Omental fat pad (tissue), 4 donors: ENCODE results near the gene OR2B2. TPM values are rescaled to one million over a fixed set of nuclear protein-coding genes. Genes with fewer than 3 reads are reported as not detected.

Experiments used
- ATAC-seq: fragments of 150-250 bp; one replicate; pipeline ENCODE4 v1.9.1; 2016; ENCODE audit warnings: mild to moderate bottlenecking, moderate library complexity; ENCODE audit not compliant: low FRiP score
- DNase-seq: peaks from one replicate; pipeline ENCODE4 v3.0.0-alpha.2; 2019; ENCODE audit warnings: low spot score
- total RNA-seq, 4 donors: library from RNA; depleted of rRNA; stranded (reverse); fragments of >200 nt; gene quantifications; one replicate each; pipeline ENCODE4 v1.1.0, GENCODE V29; 2016
- TF ChIP-seq, protein P1 (sequence below), 3 donors: fragments of 450-650 bp; IDR thresholded peaks; one replicate each; pipeline ENCODE4 v1.5.1; 2016 to 2017; ENCODE audit warnings: antibody characterized with exemption in 3 of 3, mild to moderate bottlenecking in 3 of 3, moderate library complexity in 2 of 3

The OR2B2 gene
- total RNA-seq, 4 donors from 2014 or later: not detected

DNA sequence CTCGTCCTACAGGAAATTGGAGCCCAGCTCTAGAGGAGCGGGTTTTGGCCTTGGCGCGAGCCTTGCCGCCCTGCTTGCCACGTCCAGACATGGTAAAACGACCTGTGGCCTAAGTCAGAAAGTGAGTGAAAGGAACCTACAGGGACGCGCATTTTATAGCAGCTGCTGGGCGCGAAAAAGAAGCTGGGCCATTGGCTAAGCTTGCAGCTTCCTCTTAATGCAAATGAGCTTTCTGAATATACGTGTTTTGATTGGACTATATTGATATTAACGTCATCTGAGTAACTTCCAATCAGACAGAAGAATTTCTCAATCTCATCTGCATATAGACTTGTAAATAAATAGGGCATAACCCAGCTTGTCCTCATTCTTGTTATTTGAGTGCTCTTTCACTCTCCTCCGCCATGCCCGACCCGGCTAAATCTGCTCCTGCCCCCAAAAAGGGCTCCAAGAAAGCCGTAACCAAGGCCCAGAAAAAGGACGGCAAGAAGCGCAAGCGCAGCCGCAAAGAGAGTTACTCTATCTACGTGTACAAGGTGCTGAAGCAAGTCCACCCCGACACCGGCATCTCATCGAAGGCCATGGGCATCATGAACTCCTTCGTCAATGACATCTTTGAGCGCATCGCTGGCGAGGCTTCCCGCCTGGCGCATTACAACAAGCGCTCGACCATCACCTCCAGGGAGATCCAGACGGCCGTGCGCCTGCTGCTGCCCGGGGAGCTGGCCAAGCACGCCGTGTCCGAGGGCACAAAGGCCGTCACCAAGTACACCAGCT lies 18.9 kb downstream of the OR2B2 start:
- TF ChIP-seq, protein P1, sequence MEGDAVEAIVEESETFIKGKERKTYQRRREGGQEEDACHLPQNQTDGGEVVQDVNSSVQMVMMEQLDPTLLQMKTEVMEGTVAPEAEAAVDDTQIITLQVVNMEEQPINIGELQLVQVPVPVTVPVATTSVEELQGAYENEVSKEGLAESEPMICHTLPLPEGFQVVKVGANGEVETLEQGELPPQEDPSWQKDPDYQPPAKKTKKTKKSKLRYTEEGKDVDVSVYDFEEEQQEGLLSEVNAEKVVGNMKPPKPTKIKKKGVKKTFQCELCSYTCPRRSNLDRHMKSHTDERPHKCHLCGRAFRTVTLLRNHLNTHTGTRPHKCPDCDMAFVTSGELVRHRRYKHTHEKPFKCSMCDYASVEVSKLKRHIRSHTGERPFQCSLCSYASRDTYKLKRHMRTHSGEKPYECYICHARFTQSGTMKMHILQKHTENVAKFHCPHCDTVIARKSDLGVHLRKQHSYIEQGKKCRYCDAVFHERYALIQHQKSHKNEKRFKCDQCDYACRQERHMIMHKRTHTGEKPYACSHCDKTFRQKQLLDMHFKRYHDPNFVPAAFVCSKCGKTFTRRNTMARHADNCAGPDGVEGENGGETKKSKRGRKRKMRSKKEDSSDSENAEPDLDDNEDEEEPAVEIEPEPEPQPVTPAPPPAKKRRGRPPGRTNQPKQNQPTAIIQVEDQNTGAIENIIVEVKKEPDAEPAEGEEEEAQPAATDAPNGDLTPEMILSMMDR (IDR thresholded peaks at IDR 0.05): no peak
- peak; percentile 69 for ATAC-seq
- peak; percentile 50 for DNase-seq

DNA sequence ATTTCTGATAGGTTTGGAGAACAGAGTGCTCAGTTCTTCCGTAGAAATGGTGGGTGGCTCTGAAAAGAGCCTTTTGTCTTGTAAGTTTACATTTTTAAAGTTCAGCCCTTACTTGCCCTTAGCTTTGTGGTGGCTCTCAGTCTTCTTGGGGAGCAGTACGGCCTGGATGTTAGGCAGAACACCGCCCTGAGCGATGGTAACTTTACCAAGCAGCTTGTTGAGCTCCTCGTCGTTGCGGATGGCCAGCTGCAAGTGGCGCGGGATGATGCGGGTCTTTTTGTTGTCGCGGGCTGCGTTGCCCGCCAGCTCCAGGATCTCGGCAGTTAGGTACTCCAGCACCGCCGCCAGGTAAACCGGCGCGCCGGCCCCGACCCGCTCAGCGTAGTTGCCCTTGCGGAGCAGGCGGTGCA lies 19.5 kb downstream of the OR2B2 start:
- ATAC-seq: no peak
- no peak for DNase-seq
- TF ChIP-seq, protein P1 (IDR thresholded peaks at IDR 0.05): no peak

DNA sequence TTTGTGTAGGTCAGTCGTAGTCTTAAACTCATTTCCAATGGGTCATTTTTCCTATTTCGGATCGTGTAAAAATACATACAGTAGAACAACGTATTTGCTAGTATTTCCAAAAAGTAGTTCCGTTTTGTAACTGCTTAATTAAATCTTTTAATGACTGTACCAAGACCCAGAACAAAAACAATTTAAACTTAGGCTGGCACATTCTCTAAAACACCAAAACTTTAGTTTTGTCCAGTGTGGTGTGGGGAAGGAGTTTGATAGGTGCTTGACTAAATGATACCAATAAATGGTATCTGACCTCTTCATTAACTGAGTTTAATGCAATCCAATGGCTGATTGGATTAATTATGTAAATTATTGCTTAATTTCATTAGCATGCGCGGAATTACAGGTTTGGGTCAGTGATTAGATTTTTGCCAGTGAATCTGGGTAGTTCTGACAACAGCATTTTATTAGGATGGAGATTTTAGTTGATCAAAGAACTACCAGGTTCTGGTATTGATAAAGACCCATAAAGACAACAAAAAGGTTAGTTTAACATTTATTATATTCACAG lies 20.8 kb downstream of the OR2B2 start:
- DNase-seq (no peak), ATAC-seq (no peak)
- TF ChIP-seq, protein P1 (IDR thresholded peaks at IDR 0.05): no peak

DNA sequence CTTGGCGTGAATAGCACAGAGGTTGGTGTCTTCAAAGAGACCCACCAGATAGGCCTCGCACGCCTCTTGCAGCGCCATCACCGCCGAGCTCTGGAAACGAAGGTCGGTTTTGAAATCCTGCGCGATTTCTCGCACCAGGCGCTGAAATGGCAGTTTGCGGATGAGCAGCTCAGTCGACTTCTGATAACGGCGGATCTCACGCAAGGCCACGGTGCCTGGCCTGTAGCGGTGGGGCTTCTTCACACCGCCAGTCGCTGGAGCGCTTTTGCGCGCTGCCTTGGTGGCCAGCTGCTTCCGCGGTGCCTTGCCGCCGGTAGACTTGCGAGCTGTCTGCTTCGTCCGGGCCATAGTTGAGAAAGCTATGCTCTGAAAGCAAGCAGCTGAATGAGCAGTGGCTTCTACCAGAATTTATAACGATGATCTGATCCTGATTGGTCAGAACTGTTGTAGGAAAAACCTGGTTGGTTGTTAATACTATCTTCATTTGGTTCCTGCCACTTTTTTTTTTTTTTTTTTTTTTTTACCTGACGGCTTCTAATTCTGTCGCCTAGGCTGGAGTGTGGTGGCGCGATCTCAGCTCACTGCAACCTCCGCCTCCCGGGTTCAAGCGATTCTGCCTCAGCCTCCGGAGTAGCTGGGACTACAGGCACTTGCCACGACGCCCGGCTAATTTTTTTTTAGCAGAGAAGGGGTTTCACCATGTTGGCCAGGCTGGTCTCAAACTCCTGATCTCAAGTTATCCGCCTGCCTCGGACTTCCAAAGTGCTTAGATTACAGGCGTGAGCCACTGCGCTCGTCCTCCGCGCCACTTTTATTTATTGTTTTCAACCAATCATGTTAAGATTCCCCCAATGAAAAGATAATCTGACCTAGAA lies 21.5 kb downstream of the OR2B2 start:
- ATAC-seq: no peak
- TF ChIP-seq, protein P1 (IDR thresholded peaks at IDR 0.05): no peak
- DNase-seq: no peak

DNA sequence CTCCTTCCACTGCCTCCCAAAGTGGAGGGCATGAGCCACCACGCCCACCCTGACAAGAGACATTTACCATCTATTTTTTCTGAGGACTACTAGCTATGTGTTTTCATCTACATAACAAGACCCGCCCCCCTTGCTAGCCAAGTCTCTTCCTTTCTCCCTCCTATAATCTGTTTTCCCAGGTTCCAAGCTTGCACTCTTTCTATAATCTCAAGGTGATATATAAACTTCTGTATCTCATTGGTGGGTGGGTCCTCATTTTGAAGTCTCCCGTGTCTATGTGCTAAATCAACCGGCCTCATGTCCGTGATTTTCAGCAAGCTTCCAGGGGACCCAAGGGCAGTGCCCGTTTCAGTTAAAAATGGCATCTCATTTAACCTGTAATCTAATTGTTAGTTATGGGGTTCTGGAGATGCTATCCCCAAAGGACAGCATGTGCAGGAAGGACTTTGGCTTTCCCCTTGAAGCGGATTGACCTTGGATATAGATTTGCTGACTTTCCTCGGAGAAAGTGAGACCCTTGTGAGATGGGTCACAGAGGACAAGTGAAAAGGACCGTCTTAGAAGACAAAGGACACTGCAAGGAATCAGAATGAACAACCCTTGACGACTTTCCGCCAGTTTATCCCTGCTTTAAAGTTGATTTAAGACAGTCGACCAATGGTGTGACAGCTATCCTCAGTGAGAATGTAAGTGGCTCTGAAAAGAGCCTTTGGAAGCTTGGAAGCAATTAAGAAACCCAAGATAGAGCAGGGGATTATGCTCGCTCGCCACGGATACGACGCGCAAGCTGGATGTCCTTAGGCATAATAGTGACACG lies 22.4 kb downstream of the OR2B2 start:
- ATAC-seq: no peak
- no peak for DNase-seq
- TF ChIP-seq, protein P1 (IDR thresholded peaks at IDR 0.05): no peak

DNA sequence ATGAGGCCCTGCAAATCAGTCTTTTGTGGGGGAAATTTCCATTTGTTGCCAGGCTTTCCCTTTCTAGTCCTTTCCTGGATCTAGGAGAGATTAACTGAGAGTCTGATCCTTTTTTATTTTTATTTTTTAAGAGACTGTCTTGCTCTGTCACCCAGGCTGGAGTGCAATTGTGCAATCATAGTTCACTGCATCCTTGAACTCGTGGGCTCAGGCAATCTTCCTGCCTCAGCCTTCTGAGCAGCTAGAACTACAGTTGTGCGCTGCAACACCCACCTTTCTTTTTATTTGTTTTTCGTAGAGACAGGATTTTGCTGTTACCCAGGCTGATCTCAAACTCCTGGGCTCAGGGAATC lies 22.9 kb downstream of the OR2B2 start:
- no peak for DNase-seq
- ATAC-seq: no peak
- TF ChIP-seq, protein P1 (IDR thresholded peaks at IDR 0.05): no peak
